Measurements from ENCODE around the gene SNAI1.

Gene SNAI1

DNA sequence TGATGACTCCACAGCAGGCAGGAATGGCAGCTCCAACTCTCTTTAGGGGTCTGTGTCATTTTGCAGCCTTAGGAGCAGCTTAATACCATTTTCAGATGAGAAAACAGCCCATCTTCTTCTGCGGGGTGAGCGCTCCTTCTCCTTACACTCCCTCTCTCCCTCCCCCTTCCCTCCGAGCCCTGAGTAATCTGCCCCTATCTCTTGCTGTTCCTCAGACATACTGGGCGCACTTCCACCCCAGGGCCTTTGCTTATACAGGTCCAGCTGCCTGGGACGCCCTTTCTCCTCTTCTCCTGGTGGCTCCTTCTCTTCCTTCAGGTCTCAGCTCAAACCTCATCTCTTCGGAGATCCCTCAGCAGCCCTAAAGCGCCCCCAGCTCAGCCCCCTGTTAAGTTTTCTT is 54.8 kb downstream of the SNAI1 start:
- no peak for DNase-seq (ENCODE audit: low spot score)

GRCh38 chr20:50038169-50038568 is 55.4 kb downstream of the SNAI1 start:
- no peak for DNase-seq (ENCODE audit: low spot score)

Data from cerebellar cortex (tissue), 1 donor.